Measurements from ENCODE around the gene MARVELD1. TPM values are rescaled to one million over a fixed set of nuclear protein-coding genes. Genes with fewer than 3 reads are reported as not detected.

The MARVELD1 gene
- total and polyA plus RNA-seq, 10 donors: 3.7 to 24.6 (median 12.9) TPM

GRCh38 chr10:97748116-97748515 lies 34.6 kb downstream of the MARVELD1 start:
- H3K36me3 ChIP-seq: peaks cover 7 to 100% (median 98%) of the 10 kb centered on the region in 6 donors
- TF ChIP-seq POLR2AphosphoS5 (IDR thresholded peaks at IDR 0.05) (peak in 1 of 3 donors; percentile 43), CTCF (IDR thresholded peaks at IDR 0.05 in 8 of 11, conservative IDR thresholded peaks at IDR 0.05 in 3 of 11) (no peak)
- H3K27me3 ChIP-seq (replicated peaks in 1 of 7): no peaks in the 10 kb centered on the region
- intact Hi-C loops (cut with DNase I; ENCODE audit: low total_unique reads): no loop called here
- H3K4me1 ChIP-seq: peaks cover 0 to 7% (median 4%) of the 10 kb centered on the region in 6 donors
- DNase-seq: peak; percentile 47
- H3K9me3 ChIP-seq: no peaks in the 10 kb centered on the region
- 75 to 97% (median 88%) methylated on average over 10 of the region's 10 CpGs for WGBS, 5 donors
- no peak overlapping the region for H3K4me3 ChIP-seq
- H3K27ac ChIP-seq: no peak overlapping the region

- Histone ChIP-seq H3K9me3 (no peaks in the 10 kb centered on the region), H3K27ac (no peak overlapping the region), H3K27me3 (replicated peaks in 1 of 7) (no peaks in the 10 kb centered on the region), H3K4me3 (no peak overlapping the region), H3K36me3 (peaks cover 2 to 100% (median 99%) of the 10 kb centered on the region in 6 donors), H3K4me1 (no peaks in the 10 kb centered on the region)
- WGBS, 5 donors: 95 to 97% (median 95%) methylated on average over 10 to 18 of the region's 18 CpGs
- intact Hi-C loops (cut with DNase I; ENCODE audit: low total_unique reads): no loop called here
- TF ChIP-seq POLR2A (IDR thresholded peaks at IDR 0.05) (no peak), POLR2AphosphoS5 (IDR thresholded peaks at IDR 0.05) (peak in 1 of 3 donors; percentile 50), CTCF (IDR thresholded peaks at IDR 0.05 in 8 of 11, conservative IDR thresholded peaks at IDR 0.05 in 3 of 11) (no peak)
- DNase-seq: peak; percentile 67
Observed at GRCh38 chr10:97752956-97753355, 39.4 kb downstream of the MARVELD1 start.

DNA sequence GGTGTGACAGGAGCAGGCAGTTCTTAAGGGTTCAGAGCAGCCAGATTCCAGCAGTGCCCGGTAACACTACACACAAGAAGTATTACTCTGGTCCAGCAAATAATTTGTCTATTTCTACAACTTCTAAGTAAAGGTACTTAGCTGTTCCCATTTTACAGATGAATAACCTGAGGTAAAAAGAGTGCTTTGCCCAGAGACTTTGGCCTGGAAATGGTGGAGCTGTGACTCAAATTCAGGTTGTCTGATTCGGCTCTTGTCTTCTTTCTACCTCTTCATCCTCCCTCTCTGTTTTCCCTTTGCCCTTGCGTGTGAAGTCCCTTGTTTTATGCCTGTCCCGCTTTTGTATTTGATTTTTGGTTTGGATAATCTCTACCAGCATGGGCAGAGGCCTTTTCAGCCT lies 41.2 kb downstream of the MARVELD1 start:
- no peaks in the 10 kb centered on the region for H3K9me3 ChIP-seq
- TF ChIP-seq POLR2AphosphoS5 (IDR thresholded peaks at IDR 0.05) (no peak), CTCF (IDR thresholded peaks at IDR 0.05 in 8 of 11, conservative IDR thresholded peaks at IDR 0.05 in 3 of 11) (no peak), POLR2A (IDR thresholded peaks at IDR 0.05) (no peak)
- no peaks in the 10 kb centered on the region for H3K27me3 ChIP-seq (replicated peaks in 1 of 7)
- H3K27ac ChIP-seq: no peak overlapping the region
- H3K4me1 ChIP-seq: no peaks in the 10 kb centered on the region
- WGBS, 5 donors: 50 to 84% (median 66%) methylated on average over 3 to 4 of the region's 4 CpGs
- no peak for DNase-seq
- intact Hi-C loops (cut with DNase I; ENCODE audit: low total_unique reads): no loop called here
- H3K36me3 ChIP-seq: peaks cover 2 to 100% (median 98%) of the 10 kb centered on the region in 6 donors
- H3K4me3 ChIP-seq: no peak overlapping the region

DNA sequence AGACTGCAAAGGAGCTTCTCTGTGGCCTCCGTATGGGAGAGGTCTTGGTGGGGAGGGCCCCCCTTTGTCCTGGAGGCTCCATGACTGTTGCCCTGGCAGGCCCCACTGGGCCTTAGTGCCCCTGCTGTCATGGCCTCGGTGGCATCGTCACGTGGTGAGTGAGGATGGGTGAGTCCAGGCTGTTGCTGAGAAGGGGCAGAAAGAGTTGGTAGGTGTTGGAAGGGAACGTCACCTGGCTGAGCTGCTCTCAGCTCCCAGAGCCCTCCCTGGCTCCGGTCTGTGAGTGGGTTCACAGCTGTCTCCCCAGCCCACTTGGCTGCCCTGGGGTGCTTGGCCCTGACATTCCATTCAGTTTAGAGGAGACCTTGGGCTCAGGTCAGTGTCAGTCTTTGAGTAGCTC lies 42.2 kb downstream of the MARVELD1 start:
- intact Hi-C loops (cut with DNase I; ENCODE audit: low total_unique reads): no loop called here
- 83 to 100% (median 96%) methylated on average over 1 to 6 of the region's 6 CpGs for WGBS, 5 donors

More for the DNA sequence above, 42.2 kb downstream of the MARVELD1 start:
- Histone ChIP-seq H3K27me3 (replicated peaks in 1 of 7) (no peaks in the 10 kb centered on the region), H3K4me3 (no peak overlapping the region), H3K36me3 (peaks cover 2 to 100% (median 98%) of the 10 kb centered on the region in 6 donors), H3K9me3 (no peaks in the 10 kb centered on the region), H3K27ac (no peak overlapping the region), H3K4me1 (no peaks in the 10 kb centered on the region)
- DNase-seq: peak; percentile 21
- TF ChIP-seq POLR2AphosphoS5 (IDR thresholded peaks at IDR 0.05) (no peak), POLR2A (IDR thresholded peaks at IDR 0.05) (no peak), CTCF (IDR thresholded peaks at IDR 0.05 in 8 of 11, conservative IDR thresholded peaks at IDR 0.05 in 3 of 11) (no peak)

All from spleen (tissue), 11 donors.